Measurements from ENCODE around the gene DAAM2. TPM values are rescaled to one million over a fixed set of nuclear protein-coding genes. Genes with fewer than 3 reads are reported as not detected.

DAAM2 gene
- polyA plus RNA-seq, 1 donor, result 17.8 TPM

GRCh38 chr6:39947611-39948068 is 155.5 kb downstream of the DAAM2 start:
- DNase-seq, result peak; percentile 38 to 77
- H3K9me3 ChIP-seq (ENCODE audit: control insufficient read depth, low read depth, low read length), result no peaks in the 10 kb centered on the region
- no peaks in the 10 kb centered on the region for H3K36me3 ChIP-seq (ENCODE audit: control insufficient read depth, insufficient read depth, low read length)
- peak overlapping the region; percentile 89 for H3K27ac ChIP-seq (ENCODE audit: low read length)
- WGBS (ENCODE audit: insufficient coverage, low lambda C conversion rate), result no CpG with 5 or more reads among the region's 5 CpGs
- H3K4me1 ChIP-seq (ENCODE audit: control insufficient read depth, insufficient read depth, low read length), result peaks cover 54% of the 10 kb centered on the region
- no peak overlapping the region for H3K4me3 ChIP-seq (ENCODE audit: low read length)
- no peaks in the 10 kb centered on the region for H3K27me3 ChIP-seq (ENCODE audit: control insufficient read depth, insufficient read depth, low read length)

DNA sequence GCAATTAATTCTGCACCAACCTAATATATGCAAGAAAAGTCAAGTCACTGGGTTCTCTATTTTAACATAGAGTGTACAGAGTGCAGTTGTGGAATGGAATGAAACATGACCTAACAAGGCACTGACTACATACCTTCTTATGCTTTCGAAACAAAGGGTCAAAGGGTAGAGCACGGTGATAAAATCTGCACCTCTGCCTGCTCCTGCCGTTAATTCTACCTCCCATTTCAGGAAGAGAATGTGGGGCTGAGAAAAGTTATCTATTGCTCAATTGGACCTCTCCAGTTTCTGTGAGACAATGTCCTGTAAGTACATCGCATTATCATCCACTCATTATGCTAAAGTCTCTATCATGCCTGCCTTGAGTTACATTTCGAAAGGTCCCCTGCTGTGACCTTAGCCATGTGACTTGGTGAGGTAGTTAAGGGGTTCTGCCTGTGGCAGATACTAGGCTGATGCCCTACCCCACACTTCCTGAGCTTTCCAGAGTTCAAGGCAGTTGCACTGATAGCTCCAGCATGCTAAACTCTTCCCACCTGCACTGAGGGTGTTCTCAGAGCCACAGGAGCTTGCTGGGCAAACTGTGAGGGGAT is 156.1 kb downstream of the DAAM2 start:
- H3K27me3 ChIP-seq (ENCODE audit: control insufficient read depth, insufficient read depth, low read length), result no peaks in the 10 kb centered on the region
- no peaks in the 10 kb centered on the region for H3K36me3 ChIP-seq (ENCODE audit: control insufficient read depth, insufficient read depth, low read length)
- no peaks in the 10 kb centered on the region for H3K9me3 ChIP-seq (ENCODE audit: control insufficient read depth, low read depth, low read length)
- H3K27ac ChIP-seq (ENCODE audit: low read length), result peak overlapping the region; percentile 89
- no peak overlapping the region for H3K4me3 ChIP-seq (ENCODE audit: low read length)
- peak; percentile 90 to 95 for DNase-seq
- WGBS (ENCODE audit: insufficient coverage, low lambda C conversion rate), result no CpG with 5 or more reads among the region's 5 CpGs
- peaks cover 54% of the 10 kb centered on the region for H3K4me1 ChIP-seq (ENCODE audit: control insufficient read depth, insufficient read depth, low read length)

DNA sequence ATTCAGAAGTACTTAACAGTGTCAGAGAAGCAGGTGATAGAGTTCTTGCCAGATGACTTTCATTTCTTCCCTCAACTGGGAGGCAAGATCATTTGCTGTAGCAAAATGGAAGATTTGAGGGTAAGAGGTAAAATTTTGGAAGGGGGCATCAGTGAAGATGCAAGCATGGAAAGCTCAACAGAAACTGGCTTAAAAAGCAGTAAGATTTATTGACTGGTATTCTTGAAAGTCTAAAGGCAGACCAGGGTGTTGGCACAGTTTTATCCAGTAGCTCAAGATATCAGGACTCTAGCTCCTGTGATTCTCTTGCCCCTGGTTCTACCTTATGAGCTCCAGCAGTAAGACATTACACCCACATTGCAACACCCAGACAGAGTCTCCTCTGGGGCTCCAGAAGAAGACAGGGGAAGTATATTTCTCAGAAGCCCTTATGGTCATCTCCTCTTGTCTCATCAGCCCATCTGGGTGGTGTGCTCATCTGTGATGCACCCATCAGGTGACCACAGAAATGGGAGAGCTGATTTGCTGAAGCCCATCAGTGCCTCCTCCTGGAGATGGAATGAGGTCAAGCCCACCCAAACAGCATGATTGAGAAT is 158.0 kb downstream of the DAAM2 start:
- Histone ChIP-seq H3K4me1 (ENCODE audit: control insufficient read depth, insufficient read depth, low read length) (peaks cover 46% of the 10 kb centered on the region), H3K36me3 (ENCODE audit: control insufficient read depth, insufficient read depth, low read length) (no peaks in the 10 kb centered on the region), H3K9me3 (ENCODE audit: control insufficient read depth, low read depth, low read length) (no peaks in the 10 kb centered on the region), H3K27me3 (ENCODE audit: control insufficient read depth, insufficient read depth, low read length) (no peaks in the 10 kb centered on the region), H3K27ac (ENCODE audit: low read length) (peak overlapping the region; percentile 16), H3K4me3 (ENCODE audit: low read length) (no peak overlapping the region)
- no peak for DNase-seq

DNA sequence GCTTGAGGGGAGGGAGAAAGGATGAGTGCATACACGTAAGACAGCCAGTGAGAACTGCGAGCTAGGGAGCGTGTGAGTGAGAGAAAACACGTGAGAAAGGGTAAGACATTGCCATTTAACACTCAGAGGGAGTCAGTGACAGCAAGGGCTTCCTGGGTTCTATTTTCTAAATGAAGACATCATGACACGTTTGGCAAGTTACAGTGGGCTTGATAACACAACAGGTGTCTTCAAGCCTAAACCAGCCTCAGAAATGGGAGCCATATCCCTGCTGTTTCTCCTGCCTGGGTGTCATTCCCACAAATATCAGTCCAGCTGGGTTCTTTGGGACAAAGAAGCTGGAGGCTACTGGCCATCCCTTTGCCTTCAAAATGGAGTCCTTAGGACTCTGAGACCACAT is 159.0 kb downstream of the DAAM2 start:
- peaks cover 37% of the 10 kb centered on the region for H3K4me1 ChIP-seq (ENCODE audit: control insufficient read depth, insufficient read depth, low read length)
- no peak for DNase-seq
- no peak overlapping the region for H3K27ac ChIP-seq (ENCODE audit: low read length)
- H3K9me3 ChIP-seq (ENCODE audit: control insufficient read depth, low read depth, low read length), result no peaks in the 10 kb centered on the region
- H3K27me3 ChIP-seq (ENCODE audit: control insufficient read depth, insufficient read depth, low read length), result no peaks in the 10 kb centered on the region
- no peak overlapping the region for H3K4me3 ChIP-seq (ENCODE audit: low read length)
- no CpG with 5 or more reads among the region's 5 CpGs for WGBS (ENCODE audit: insufficient coverage, low lambda C conversion rate)
- H3K36me3 ChIP-seq (ENCODE audit: control insufficient read depth, insufficient read depth, low read length), result no peaks in the 10 kb centered on the region

GRCh38 chr6:39951716-39952115 is 159.5 kb downstream of the DAAM2 start:
- no peak for DNase-seq
- peaks cover 32% of the 10 kb centered on the region for H3K4me1 ChIP-seq (ENCODE audit: control insufficient read depth, insufficient read depth, low read length)
- WGBS (ENCODE audit: insufficient coverage, low lambda C conversion rate), result no CpG with 5 or more reads among the region's 1 CpG
- H3K27me3 ChIP-seq (ENCODE audit: control insufficient read depth, insufficient read depth, low read length), result no peaks in the 10 kb centered on the region
- H3K27ac ChIP-seq (ENCODE audit: low read length), result no peak overlapping the region
- no peaks in the 10 kb centered on the region for H3K9me3 ChIP-seq (ENCODE audit: control insufficient read depth, low read depth, low read length)
- H3K4me3 ChIP-seq (ENCODE audit: low read length), result no peak overlapping the region
- no peaks in the 10 kb centered on the region for H3K36me3 ChIP-seq (ENCODE audit: control insufficient read depth, insufficient read depth, low read length)

DNA sequence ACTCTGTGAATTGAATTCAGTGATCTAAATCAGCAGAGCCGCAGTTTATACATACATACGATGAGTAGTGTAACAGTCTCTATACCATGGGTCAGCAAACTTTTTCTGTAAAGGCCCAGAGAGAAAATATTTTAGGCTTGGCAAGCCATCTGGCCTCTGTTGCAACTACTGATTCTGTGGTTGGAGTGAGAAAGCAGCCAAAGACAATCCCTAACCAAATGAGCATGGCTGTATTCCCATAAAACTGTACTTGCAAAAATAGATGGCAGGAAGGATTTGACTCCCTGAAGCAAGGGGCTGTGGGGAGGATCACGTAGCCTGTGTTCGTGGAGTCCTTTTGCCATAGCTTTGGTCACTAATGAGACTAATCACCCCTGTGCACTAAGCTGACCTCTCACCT is 160.0 kb downstream of the DAAM2 start:
- no peak overlapping the region for H3K4me3 ChIP-seq (ENCODE audit: low read length)
- no peaks in the 10 kb centered on the region for H3K27me3 ChIP-seq (ENCODE audit: control insufficient read depth, insufficient read depth, low read length)
- whole genome bisulfite sequencing (ENCODE audit: insufficient coverage, low lambda C conversion rate), result no CpG with 5 or more reads among the region's 4 CpGs
- no peaks in the 10 kb centered on the region for H3K9me3 ChIP-seq (ENCODE audit: control insufficient read depth, low read depth, low read length)
- DNase-seq, result no peak
- no peaks in the 10 kb centered on the region for H3K36me3 ChIP-seq (ENCODE audit: control insufficient read depth, insufficient read depth, low read length)
- no peak overlapping the region for H3K27ac ChIP-seq (ENCODE audit: low read length)
- H3K4me1 ChIP-seq (ENCODE audit: control insufficient read depth, insufficient read depth, low read length), result peaks cover 28% of the 10 kb centered on the region

DNA sequence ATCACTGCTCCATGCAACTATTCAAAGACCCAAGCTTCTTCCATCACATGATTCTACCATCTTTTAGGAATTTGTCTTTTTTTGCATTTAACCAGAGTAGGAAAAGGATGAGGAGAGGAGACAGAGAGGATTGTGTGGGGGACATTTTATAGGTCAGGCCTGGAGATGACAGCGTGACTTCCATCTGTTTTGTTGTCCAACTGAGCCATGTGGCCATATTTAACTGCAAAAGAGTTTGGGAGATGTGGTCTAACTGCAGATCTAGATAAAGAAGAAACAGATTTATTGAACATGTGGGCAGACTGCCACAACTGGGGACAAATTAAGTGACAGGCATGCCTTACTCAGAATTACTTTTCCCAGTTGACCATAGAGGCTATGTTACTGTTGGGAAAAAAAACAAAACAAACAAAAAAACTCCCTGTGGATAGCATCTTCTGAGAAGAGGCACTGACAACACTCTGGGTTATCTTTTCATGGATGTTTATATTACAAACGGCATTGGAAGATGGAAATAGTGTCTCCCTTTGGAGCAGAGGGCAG is 161.0 kb downstream of the DAAM2 start:
- WGBS (ENCODE audit: insufficient coverage, low lambda C conversion rate), result no CpG with 5 or more reads among the region's 2 CpGs

More for the DNA sequence above, 161.0 kb downstream of the DAAM2 start:
- H3K36me3 ChIP-seq (ENCODE audit: control insufficient read depth, insufficient read depth, low read length), result no peaks in the 10 kb centered on the region
- DNase-seq, result no peak
- no peak overlapping the region for H3K4me3 ChIP-seq (ENCODE audit: low read length)
- H3K27ac ChIP-seq (ENCODE audit: low read length), result no peak overlapping the region
- H3K4me1 ChIP-seq (ENCODE audit: control insufficient read depth, insufficient read depth, low read length), result peaks cover 19% of the 10 kb centered on the region
- no peaks in the 10 kb centered on the region for H3K27me3 ChIP-seq (ENCODE audit: control insufficient read depth, insufficient read depth, low read length)
- H3K9me3 ChIP-seq (ENCODE audit: control insufficient read depth, low read depth, low read length), result no peaks in the 10 kb centered on the region

Other genes with a start within 250 kb of the DAAM2 start
- gene KIF6, start 67.0 kb upstream of the DAAM2 start, polyA plus RNA-seq, result 0.70 TPM
- 14.6 TPM for gene MOCS1, start 142.1 kb downstream of the DAAM2 start, polyA plus RNA-seq

Data from large intestine (tissue), 3 donors.